ENCODE data around the gene B3GAT1.

B3GAT1 gene

DNA sequence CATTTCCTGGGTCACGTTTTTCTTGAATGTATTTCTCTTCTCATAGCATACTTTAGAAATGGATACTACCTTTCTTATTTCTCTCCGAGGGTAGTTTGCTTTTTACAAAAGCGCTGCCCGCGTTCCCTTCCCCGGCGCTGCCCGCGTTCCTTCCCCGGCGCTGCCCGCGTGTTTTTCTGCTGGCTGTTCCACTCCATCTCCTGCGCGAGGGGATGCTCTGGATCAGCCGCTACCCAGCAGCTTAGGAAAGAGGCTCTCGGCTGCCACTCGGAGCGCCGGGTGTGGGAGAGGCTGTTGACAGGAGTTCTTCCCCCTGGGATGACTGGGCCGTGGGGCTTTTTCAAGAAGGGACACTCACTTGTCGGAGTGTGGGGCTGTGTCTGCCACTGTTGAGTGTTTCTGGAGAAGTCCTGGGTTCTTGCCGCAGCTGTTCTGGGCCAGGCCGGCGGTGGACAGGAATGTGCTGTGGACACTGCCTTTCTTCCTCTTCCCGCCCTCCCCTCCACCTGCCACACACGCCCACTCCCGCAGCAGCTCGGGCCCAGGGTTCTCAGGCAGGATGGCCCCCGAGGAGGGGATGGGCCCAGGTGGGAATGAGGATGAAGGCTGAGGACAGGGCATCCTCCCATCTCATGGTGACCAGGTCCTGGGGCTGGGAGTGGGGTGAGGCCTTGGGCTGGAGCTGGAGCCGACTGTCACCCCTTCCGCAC lies 49.7 kb downstream of the B3GAT1 start:
- TF ChIP-seq, protein P1, sequence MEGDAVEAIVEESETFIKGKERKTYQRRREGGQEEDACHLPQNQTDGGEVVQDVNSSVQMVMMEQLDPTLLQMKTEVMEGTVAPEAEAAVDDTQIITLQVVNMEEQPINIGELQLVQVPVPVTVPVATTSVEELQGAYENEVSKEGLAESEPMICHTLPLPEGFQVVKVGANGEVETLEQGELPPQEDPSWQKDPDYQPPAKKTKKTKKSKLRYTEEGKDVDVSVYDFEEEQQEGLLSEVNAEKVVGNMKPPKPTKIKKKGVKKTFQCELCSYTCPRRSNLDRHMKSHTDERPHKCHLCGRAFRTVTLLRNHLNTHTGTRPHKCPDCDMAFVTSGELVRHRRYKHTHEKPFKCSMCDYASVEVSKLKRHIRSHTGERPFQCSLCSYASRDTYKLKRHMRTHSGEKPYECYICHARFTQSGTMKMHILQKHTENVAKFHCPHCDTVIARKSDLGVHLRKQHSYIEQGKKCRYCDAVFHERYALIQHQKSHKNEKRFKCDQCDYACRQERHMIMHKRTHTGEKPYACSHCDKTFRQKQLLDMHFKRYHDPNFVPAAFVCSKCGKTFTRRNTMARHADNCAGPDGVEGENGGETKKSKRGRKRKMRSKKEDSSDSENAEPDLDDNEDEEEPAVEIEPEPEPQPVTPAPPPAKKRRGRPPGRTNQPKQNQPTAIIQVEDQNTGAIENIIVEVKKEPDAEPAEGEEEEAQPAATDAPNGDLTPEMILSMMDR (conservative IDR thresholded peaks at IDR 0.05), result no peak
- H3K27ac ChIP-seq, result peak overlapping the region; percentile 83

DNA sequence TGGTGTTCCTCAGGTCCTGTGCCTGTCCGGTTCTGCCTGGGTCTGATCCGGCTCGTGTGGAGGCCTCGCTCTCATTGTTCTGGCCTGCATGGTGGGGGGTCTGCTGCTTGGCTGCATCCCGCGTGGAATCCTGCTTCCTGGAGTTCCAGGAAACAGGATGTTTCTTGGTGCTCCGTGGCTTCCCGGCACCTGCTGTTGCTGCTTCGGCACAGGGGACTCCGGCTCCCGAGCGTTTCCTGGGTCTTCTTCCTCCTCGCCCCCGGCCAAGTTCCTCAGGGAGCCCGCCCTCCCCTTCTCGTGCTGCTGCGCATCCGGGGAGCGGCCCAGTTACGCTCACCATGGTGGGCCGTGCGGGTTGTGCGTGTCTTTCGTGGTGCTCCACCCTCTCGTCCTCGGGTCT lies 50.4 kb downstream of the B3GAT1 start:
- TF ChIP-seq, protein P1 (conservative IDR thresholded peaks at IDR 0.05), result no peak
- H3K27ac ChIP-seq, result peak overlapping the region; percentile 26; the same call in 1 of the 2 replicates

DNA sequence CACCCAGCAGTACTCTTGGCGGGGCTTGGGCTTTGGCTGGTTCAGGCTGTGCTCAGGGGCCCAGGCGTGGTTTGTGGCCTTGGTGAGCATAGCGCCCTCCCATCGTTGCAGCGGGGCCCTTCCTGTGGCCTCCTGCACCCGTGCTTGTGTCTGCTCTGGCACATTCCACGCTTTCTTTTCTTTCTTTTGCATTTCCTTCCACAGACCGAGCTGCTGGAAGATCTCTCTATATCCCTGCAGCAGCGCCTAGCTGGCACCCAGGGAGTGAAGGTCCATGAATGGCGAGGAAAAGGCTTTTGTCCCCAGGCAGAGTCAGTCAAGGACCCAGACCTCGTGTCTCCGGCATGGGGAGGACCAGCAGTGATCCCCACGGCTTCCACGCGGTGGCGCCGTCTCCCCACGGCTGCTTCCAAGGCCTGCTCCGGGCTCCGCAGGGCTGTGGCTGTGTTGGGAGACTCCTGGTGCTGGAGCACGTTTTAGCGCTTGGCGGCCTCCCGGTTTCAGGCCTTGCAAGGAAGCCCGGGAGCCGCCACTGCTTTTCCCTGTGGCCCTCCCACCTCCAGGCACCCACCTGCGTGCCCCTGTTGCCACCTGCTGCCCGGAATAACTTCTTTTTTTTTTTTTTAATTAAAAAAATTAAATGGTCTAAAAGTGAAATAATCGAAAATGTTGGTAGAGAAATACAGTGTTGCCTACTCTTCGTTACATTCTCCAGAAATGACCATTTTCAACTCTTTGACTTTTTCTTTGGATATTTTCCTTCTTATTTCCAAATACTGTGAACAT lies 51.8 kb downstream of the B3GAT1 start:
- TF ChIP-seq, protein P1 (conservative IDR thresholded peaks at IDR 0.05), result peak; percentile 94
- peak overlapping the region; percentile 26; the same call in 1 of the 2 replicates for H3K27ac ChIP-seq

DNA sequence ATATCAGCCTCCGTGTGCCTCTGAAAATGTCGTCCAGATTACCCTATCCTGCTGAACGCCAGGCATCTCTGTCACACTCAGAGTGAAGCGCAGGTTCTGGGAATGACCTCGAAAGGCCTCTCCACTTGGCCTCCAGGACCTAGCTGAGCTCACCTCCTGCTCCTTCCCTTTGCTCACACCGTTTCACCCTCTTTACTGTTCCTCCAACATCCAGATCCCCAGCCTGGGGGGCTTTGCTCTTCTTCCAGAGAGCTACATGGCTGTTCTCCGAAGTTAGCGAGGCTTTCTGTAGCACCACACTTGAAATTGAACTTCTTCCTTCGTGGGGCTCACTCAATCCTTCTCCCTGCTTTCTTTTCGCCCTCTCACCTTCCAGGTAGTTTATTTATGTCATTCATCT lies 52.4 kb downstream of the B3GAT1 start:
- H3K27ac ChIP-seq, result peak overlapping the region; percentile 26; the same call in 1 of the 2 replicates

DNA sequence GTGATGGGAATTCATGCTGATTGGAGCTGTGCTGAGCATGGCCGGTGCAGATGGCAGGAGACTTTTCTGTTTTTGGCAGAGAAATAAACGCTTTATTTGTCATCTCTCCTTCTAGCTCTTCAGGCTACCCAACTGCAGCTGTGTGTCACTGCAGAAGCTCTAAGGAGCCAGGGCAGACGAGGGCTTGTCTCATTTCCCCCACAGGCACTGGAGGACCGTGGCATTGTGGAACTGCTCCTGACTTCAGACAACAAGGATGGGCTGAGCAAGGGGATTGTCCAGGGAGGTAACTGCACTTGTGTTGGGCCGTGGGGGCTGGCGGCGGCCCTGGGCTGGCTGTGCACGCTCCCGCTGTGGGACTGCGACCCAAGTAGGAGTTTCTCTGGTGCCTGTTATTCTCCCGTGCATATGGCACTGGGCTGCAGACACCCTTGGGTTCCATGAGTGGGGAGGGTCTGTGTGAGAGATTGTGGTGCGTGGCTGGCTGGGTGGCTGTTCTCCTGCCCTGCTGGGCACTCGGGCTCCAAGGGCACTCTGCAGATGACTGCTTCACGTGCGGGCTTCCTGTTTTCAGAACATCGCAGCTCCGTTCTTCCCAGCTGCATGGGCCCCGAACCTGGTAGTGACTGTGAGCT lies 53.1 kb downstream of the B3GAT1 start:
- TF ChIP-seq, protein P1 (conservative IDR thresholded peaks at IDR 0.05), result no peak
- no peak overlapping the region; the same call in 1 of the 2 replicates for H3K27ac ChIP-seq

More for the DNA sequence above, 52.4 kb downstream of the B3GAT1 start:
- TF ChIP-seq, protein P1 (conservative IDR thresholded peaks at IDR 0.05), result no peak

DNA sequence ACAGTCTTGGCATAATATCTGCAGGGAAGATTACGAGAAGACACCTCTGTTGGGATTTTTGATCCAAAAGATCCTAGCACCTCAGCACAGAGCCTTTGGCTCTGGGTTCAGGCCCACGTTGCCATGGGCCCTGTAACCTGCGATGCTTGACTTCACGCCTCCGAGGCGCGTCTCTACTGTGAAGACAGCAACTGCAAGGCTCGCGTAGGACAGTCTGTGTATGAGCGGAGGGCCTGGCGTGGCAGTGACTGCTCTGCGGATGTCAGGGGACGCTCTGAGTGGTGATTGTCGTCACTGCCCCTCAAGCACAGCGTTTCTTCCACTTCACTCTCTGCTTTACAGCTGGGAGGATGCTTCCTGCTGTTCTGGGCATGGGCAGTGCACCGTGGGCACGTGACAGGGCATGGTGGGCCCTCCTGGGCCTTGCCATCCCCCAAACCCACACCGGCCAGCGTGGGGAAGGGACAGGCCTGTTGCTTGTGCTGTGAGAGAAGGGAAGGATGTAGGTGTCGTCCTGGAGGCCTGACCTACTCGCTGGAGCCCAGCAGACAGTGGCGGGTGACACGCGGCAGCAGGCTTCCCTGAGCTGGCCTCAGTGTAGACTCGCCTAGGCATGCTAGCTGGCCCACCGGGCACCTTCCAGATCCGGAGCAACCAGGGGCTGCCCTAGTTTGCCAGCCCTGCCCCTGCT lies 53.7 kb downstream of the B3GAT1 start:
- TF ChIP-seq, protein P1 (conservative IDR thresholded peaks at IDR 0.05), result no peak
- no peak overlapping the region for H3K27ac ChIP-seq

DNA sequence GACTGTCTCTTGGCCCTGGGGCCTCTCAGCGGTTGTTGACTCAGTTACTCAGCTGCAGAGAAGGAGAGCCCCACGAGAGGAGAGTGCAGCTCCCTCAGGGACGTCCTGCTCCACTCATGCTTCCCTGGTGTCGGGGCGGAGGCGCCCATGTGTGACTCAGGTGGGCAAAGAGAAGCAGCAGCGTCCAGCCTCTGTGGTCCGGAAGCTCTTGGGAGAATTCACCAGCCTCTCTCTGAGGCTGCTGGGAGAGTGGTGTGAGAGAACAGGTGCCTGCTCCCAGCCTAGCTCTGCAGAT lies 54.5 kb downstream of the B3GAT1 start:
- no peak overlapping the region for H3K27ac ChIP-seq
- TF ChIP-seq, protein P1 (conservative IDR thresholded peaks at IDR 0.05), result no peak

Data from VCaP (cell line).